ENCODE results near the gene RNF4. TPM values are rescaled to one million over a fixed set of nuclear protein-coding genes. Genes with fewer than 3 reads are reported as not detected.

RNF4 gene
- total RNA-seq, 1 experiment from 2014 or later: 92.0 TPM

DNA sequence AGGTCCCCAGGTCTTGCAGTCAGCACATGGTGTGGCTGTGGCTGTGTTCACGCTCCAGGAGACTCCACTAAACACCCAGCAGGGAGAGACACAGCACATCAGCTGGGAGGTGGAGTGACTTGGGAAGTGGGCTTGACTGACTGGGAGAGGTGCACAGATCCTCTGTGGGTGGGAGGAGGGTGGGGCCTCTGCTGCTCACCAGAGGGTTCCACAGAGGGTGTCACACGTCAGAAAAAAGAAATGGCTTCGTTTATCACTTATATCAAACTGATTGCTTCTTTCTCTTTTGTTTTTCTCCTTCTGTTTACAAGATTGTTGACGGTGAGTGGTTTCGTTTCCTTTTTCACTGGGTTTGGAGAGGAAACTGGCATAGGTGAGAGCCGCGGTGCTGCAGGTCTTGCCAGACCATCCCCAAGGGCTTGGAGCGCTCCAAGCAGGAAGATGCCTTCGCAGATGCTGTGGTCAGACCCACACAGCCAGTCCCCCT is 42.8 kb downstream of the RNF4 start:
- TF ChIP-seq, protein P1, sequence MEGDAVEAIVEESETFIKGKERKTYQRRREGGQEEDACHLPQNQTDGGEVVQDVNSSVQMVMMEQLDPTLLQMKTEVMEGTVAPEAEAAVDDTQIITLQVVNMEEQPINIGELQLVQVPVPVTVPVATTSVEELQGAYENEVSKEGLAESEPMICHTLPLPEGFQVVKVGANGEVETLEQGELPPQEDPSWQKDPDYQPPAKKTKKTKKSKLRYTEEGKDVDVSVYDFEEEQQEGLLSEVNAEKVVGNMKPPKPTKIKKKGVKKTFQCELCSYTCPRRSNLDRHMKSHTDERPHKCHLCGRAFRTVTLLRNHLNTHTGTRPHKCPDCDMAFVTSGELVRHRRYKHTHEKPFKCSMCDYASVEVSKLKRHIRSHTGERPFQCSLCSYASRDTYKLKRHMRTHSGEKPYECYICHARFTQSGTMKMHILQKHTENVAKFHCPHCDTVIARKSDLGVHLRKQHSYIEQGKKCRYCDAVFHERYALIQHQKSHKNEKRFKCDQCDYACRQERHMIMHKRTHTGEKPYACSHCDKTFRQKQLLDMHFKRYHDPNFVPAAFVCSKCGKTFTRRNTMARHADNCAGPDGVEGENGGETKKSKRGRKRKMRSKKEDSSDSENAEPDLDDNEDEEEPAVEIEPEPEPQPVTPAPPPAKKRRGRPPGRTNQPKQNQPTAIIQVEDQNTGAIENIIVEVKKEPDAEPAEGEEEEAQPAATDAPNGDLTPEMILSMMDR (conservative IDR thresholded peaks at IDR 0.05): no peak
- WGBS (ENCODE audit: extremely low coverage, insufficient read length, low lambda C conversion rate): no CpG with 5 or more reads among the region's 9 CpGs

More for the DNA sequence above, 42.8 kb downstream of the RNF4 start:
- peaks cover 7% of the 10 kb centered on the region for H3K79me1 ChIP-seq (ENCODE audit: insufficient read depth, low read depth, low read length, poor library complexity, severe bottlenecking)
- H4K91ac ChIP-seq (ENCODE audit: insufficient read length, low read depth, low read length): no peak overlapping the region
- no peaks in the 10 kb centered on the region for H3K4me1 ChIP-seq (ENCODE audit: insufficient read depth, low read length)
- H2AFZ ChIP-seq (ENCODE audit: low read length): no peak overlapping the region
- H3K9me3 ChIP-seq (ENCODE audit: control insufficient read depth, low read depth, low read length): no peaks in the 10 kb centered on the region
- H4K5ac ChIP-seq (ENCODE audit: insufficient read length, low read depth, low read length): no peak overlapping the region
- Mint-ChIP-seq H3K27me3 (ENCODE audit: low read depth) (no peaks in the 10 kb centered on the region), H3K4me3 (no peak overlapping the region), H3K27ac (peak overlapping the region in 1 of 3 experiments; percentile 34; a peak in 1 of 7 replicates), H3K36me3 (ENCODE audit: insufficient read depth in 1 of 3, low read depth in 3 of 3) (peaks cover 62 to 80% (median 73%) of the 10 kb centered on the region in 3 experiments; a peak in 6 of 7 replicates), H3K9me3 (no peaks in the 10 kb centered on the region; a peak in 1 of 5 replicates), H3K4me1 (no peaks in the 10 kb centered on the region; a peak in 1 of 4 replicates)
- H4K8ac ChIP-seq (replicated peaks; ENCODE audit: insufficient read length, low read depth, low read length): no peak overlapping the region
- H3K23me2 ChIP-seq (ENCODE audit: insufficient read length, low read depth, low read length, poor library complexity, severe bottlenecking): no peaks in the 10 kb centered on the region
- no peaks in the 10 kb centered on the region for H4K20me1 ChIP-seq (ENCODE audit: control insufficient read depth, insufficient read depth, insufficient read length)
- no peaks in the 10 kb centered on the region for H3K27me3 ChIP-seq (ENCODE audit: insufficient read depth, low read length)
- H3K79me2 ChIP-seq (ENCODE audit: insufficient read depth, low read length): no peaks in the 10 kb centered on the region
- H3K4ac ChIP-seq (ENCODE audit: low read depth, low read length): no peak overlapping the region
- H3K23ac ChIP-seq (ENCODE audit: insufficient read length, low read depth, low read length): no peak overlapping the region
- no peak overlapping the region for H2BK5ac ChIP-seq (ENCODE audit: insufficient read length, low read length)
- no peak overlapping the region for H3K4me2 ChIP-seq (ENCODE audit: insufficient read depth, insufficient read length, low read length)
- H3K14ac ChIP-seq (ENCODE audit: insufficient read depth, low read length): no peak overlapping the region
- no peak overlapping the region for H2BK20ac ChIP-seq (ENCODE audit: low read depth, low read length, poor library complexity, severe bottlenecking)
- no peak overlapping the region for H2AK5ac ChIP-seq (ENCODE audit: insufficient read length, low read length)
- H3K9ac ChIP-seq (ENCODE audit: extremely low read depth, insufficient read length, low read length): no peak overlapping the region
- H3K18ac ChIP-seq (ENCODE audit: insufficient read length, low read depth, low read length): no peak overlapping the region
- H2BK120ac ChIP-seq (ENCODE audit: low read depth, low read length, poor library complexity, severe bottlenecking): no peak overlapping the region
- H2BK15ac ChIP-seq (ENCODE audit: low read depth, low read length): no peak overlapping the region
- no peak overlapping the region for H3T11ph ChIP-seq (ENCODE audit: low read length)
- H2BK12ac ChIP-seq (ENCODE audit: insufficient read length, low read depth, low read length): no peak overlapping the region
- no peak overlapping the region for H3K56ac ChIP-seq (ENCODE audit: insufficient read length, low read depth, low read length)
- H3K27ac ChIP-seq (ENCODE audit: insufficient read length, low read depth, low read length): no peak overlapping the region
- DNase-seq: no peak
